AG09309 (cell line): ENCODE measurements around the gene WDR33.
"Not testable (repeated sequence)": the region's sequence is repeated elsewhere in the genome, so short reads cannot be mapped to it uniquely, and the experiment has no call there.

ENCODE experiments used
- DNase-seq: peaks from one replicate; pipeline ENCODE4 v3.0.0-alpha.2; 2010; ENCODE audit warnings: low read depth
- H3K4me3 ChIP-seq: 2 replicates; pipeline ENCODE4 v1.5.1; 2011; ENCODE audit warnings: mild to moderate bottlenecking, low read depth, low read length, moderate library complexity; ENCODE audit not compliant: control insufficient read depth
- TF ChIP-seq, protein P1 (sequence below): IDR thresholded peaks from 2 replicates; pipeline ENCODE4 v1.5.1; 2011; ENCODE audit warnings: mild to moderate bottlenecking, low read depth, low read length, inconsistent platforms; ENCODE audit not compliant: insufficient read depth, control insufficient read depth; ENCODE audit errors: missing control alignments

Gene WDR33

DNA sequence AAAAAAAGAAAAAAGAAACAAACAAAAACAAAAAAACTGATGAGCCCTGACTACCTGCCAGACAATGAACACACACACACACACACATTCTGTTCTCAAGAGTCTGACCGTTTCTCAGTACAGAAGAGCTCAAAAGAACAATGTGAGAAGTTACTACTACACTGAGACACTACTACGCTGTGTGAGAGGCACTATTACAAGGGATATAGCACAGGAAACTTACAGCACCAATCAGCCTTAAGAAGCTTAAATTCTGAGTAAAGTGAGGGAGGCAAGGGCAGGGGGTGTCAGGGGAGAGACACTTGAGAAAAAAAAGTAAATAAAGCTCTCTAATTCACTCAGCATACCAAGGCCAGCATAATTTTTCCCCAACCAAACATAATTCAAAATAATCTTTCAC, 32.5 kb downstream of the WDR33 start:
- TF ChIP-seq, protein P1, sequence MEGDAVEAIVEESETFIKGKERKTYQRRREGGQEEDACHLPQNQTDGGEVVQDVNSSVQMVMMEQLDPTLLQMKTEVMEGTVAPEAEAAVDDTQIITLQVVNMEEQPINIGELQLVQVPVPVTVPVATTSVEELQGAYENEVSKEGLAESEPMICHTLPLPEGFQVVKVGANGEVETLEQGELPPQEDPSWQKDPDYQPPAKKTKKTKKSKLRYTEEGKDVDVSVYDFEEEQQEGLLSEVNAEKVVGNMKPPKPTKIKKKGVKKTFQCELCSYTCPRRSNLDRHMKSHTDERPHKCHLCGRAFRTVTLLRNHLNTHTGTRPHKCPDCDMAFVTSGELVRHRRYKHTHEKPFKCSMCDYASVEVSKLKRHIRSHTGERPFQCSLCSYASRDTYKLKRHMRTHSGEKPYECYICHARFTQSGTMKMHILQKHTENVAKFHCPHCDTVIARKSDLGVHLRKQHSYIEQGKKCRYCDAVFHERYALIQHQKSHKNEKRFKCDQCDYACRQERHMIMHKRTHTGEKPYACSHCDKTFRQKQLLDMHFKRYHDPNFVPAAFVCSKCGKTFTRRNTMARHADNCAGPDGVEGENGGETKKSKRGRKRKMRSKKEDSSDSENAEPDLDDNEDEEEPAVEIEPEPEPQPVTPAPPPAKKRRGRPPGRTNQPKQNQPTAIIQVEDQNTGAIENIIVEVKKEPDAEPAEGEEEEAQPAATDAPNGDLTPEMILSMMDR, result no peak
- no peak for DNase-seq
- H3K4me3 ChIP-seq, result no peak overlapping the region

DNA sequence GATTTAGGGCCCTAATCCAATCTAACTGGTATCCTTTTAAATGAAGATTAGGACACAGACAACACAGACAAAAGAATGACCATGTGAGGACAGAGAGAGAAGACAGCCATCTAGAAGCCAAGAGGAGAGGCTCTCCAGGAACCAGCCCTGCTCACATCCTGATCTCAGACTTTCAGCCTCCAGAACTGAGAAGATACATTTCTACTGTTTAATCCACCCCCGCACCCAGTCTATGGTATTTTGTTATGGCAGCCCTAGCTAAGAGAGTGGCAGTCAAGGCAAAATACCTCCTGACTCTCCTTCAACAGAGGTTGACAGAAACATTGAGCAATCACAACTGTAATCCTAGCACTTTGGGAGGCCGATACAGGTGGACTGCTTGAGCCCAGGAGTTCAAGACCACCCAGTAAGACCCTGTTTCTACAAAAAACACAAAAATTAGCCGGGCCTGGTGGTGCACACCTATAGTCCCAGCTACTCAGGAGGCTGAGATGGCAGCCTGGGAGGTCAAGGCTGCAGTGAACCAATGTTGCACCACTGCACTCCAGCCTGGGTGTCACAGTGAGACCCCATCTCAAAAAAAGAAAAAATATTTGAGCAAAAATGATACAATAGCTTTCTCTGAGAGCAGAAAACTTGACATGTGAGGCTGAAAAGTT, 34.7 kb downstream of the WDR33 start:
- DNase-seq, result no peak
- TF ChIP-seq, protein P1, result no peak
- H3K4me3 ChIP-seq, result no peak overlapping the region

DNA sequence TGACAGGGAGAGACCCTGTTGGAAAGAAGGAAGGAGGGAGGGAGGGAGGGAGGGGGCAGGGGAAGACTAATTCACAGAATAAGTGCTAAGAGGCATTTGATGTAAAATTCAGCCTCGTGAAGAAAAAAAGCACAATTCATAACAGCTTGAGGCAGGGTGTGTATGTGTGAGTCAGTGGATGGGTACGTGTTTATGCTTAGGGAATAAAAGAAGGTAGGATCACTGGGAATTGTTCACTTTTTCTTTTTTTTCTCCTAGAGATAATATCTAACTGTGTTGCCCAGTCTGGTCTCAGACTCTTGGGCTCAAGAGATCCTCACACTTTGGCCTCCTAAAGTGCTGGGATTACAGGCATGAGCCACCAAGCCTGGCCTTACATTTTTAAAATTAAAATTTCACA, 39.2 kb downstream of the WDR33 start:
- TF ChIP-seq, protein P1, result no peak
- H3K4me3 ChIP-seq, result no peak overlapping the region
- DNase-seq, result peak; percentile 49

DNA sequence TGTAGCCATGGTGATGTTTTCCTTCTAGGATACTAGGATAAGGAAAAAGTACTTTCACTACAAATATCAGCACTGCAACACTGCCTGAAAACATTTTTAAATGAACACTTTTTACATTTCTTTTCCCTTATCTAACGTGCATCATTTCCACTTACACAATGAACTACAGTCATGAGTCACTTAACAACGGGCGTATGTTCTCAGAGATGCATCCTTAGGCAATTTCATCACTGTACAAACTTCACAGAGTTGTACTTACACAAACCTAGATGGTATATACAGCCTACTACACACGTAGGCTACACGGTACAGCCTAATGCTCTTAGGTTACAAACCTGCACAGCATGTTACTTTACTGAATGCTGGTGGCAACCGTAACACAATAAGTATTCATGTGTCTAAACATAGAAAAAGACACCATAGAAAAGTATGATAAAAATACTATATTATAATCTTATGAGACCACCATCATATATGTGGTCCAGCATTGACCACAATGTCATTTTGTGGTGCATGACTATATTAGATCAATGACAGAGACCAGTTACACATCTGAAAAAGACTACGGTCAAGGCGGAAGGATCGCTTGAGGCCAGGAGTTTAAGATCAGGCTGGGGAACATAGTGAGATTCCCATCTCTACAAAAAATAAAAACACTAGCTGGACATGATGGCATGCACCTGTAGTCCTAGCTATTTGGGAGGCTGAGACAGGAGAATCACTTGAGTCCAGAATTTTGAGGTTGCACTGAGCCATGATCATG, 39.8 kb downstream of the WDR33 start:
- DNase-seq, result peak; percentile 79
- H3K4me3 ChIP-seq, result no peak overlapping the region
- TF ChIP-seq, protein P1, result no peak

DNA sequence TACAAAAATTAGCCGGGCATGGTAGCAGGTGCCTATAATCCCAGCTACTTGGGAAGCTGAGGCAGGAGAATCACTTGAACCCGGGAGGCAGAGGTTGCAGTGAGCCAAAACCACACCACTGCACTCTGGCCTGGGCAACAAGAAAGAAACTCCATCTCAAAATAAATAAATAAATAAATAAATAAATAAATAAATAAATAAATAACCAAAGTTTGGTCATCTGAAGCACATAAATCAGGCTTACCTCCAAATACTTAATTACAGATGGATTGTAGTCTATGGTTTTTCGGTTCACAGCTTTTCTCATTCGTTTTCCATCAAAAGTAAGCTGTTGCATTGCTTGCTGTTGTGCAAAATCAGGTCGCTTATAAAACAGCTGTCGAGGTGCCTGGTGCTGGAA, 40.4 kb downstream of the WDR33 start:
- H3K4me3 ChIP-seq, result not testable (repeated sequence)

DNA sequence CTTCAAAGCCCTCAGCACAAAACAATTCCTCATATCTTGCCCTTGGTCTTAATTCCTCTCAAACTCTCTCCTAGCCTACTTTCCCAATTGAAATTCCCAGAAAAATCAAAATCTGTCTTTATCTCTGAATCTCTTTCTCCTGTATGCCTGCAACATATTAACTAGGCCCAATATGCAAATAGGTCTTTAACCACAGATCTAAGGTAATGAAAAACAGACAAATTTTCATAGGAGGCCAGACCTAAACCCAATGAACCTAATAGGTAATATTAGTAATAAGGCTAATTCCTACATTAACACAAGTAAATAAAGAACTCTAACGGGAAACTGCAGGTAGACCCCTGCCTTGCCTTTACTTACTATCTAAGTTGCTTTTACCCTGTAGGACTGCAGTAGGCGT, 41.4 kb downstream of the WDR33 start:
- no peak overlapping the region for H3K4me3 ChIP-seq
- TF ChIP-seq, protein P1, result no peak
- DNase-seq, result no peak

More for the DNA sequence above, 40.4 kb downstream of the WDR33 start:
- DNase-seq, result not testable (repeated sequence)

DNA sequence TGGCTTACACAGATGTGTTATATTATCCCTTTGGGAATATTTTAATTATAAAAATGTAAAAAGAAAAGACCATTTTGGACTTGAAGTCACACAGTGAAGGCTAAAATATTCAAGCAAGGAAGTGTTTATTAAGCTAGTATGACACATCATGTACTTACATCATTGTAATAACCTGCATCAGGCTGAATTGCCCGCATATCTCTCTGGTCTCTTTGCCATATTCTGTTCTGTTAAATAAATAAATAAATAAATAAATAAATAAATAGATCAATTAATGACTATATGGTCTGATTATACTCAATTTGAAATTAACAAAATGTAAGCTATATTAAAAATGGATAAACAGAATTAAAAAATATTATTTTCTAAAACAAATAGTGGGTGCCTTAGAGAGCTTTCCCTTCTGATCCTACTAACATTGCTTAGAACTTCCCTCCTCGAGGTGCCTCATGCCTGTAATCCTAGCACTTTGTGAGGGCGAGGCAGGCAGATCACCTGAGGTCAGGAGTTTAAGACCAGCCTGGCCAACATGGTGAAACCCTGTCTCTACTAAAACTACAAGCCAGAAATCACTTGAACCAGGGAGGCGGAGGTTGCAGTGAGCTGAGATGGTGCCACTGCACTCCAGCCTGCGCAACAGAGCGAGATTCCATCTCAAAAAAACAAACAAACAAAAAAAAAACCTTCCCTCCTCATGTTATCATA, 42.0 kb downstream of the WDR33 start:
- DNase-seq, result no peak
- H3K4me3 ChIP-seq, result no peak overlapping the region
- TF ChIP-seq, protein P1, result no peak
